Hematopoietic multipotent progenitor cell treated with erythropoietin and hydrocortisone succinate and interleukin-3 and kit ligand, for 15 days (in vitro differentiated cells): ENCODE measurements around the gene HHIPL1.
A peak's percentile ranks its signal among the peaks of the same experiment; 100 is the strongest.

Experiments
- DNase-seq: peaks from one replicate; pipeline ENCODE4 v3.0.0-alpha.2; 2015; ENCODE audit warnings: low spot score

The HHIPL1 gene

GRCh38 chr14:99676657-99677056, 31.7 kb downstream of the HHIPL1 start:
- no peak for DNase-seq

GRCh38 chr14:99677231-99678140, 32.6 kb downstream of the HHIPL1 start:
- DNase-seq = no peak

GRCh38 chr14:99678198-99678597, 33.3 kb downstream of the HHIPL1 start:
- DNase-seq = no peak

- no peak for DNase-seq
Observed at GRCh38 chr14:99679111-99679510, 34.2 kb downstream of the HHIPL1 start.

GRCh38 chr14:99679543-99679942, 34.6 kb downstream of the HHIPL1 start:
- DNase-seq = no peak

- no peak for DNase-seq
Observed at GRCh38 chr14:99679996-99680395, 35.1 kb downstream of the HHIPL1 start.

GRCh38 chr14:99681101-99681831, 36.3 kb downstream of the HHIPL1 start:
- no peak for DNase-seq

- DNase-seq = no peak
Observed at GRCh38 chr14:99681832-99682148, 36.9 kb downstream of the HHIPL1 start.

- DNase-seq = peak; percentile 74
Observed at GRCh38 chr14:99682809-99683618, 38.1 kb downstream of the HHIPL1 start.

GRCh38 chr14:99683619-99684409, 38.9 kb downstream of the HHIPL1 start, which contains the start of gene CYP46A1:
CYP46A1 (plus strand) TSS chr14:99684298; CDS start chr14:99684418, 120 bp downstream.
- DNase-seq = peak; percentile 98

- no peak for DNase-seq
Observed at GRCh38 chr14:99684410-99684934, 39.5 kb downstream of the HHIPL1 start.

- DNase-seq = no peak
Observed at GRCh38 chr14:99685151-99685591, 40.2 kb downstream of the HHIPL1 start.

- DNase-seq = no peak
Observed at GRCh38 chr14:99685596-99685995, 40.7 kb downstream of the HHIPL1 start.

- no peak for DNase-seq
Observed at GRCh38 chr14:99686557-99687283, 41.8 kb downstream of the HHIPL1 start.

- DNase-seq = peak; percentile 7
Observed at GRCh38 chr14:99687284-99688209, 42.6 kb downstream of the HHIPL1 start.

GRCh38 chr14:99688210-99688581, 43.3 kb downstream of the HHIPL1 start:
- no peak for DNase-seq

- no peak for DNase-seq
Observed at GRCh38 chr14:99688629-99689028, 43.7 kb downstream of the HHIPL1 start.

GRCh38 chr14:99689266-99690236, 44.6 kb downstream of the HHIPL1 start:
- DNase-seq = no peak
